ENCODE measurements around the gene MTUS2.

MTUS2 gene

GRCh38 chr13:28820099-28821051 is at the start of gene MTUS2:
Gene MTUS2 (plus strand): TSS chr13:28820339.
- DNase-seq (ENCODE audit: low spot score), result peak; percentile 7

- DNase-seq (ENCODE audit: low spot score), result no peak
Measured at GRCh38 chr13:28778308-28779215, 41.6 kb upstream of the MTUS2 start.

- DNase-seq (ENCODE audit: low spot score), result no peak
Measured at GRCh38 chr13:28792992-28793391, 27.1 kb upstream of the MTUS2 start.

DNA sequence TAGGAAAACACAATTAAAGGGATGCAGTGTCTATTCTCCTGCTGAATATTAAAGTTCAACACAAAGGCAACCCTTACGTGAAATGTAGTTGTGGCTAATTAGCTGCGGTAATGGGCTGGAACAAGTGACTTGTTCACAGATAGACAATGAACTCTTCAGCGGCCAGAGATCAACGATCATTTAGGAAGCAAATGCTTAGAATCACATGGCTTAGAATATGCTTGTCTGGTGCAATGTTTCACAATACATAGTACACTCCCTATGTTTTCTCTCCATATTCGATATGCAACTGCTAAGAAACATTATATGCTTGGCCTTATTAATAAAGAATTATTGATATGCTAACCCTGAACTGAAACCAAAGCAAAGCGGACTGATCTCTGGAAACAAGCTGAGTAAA is 25.7 kb upstream of the MTUS2 start:
- DNase-seq (ENCODE audit: low spot score), result no peak

DNA sequence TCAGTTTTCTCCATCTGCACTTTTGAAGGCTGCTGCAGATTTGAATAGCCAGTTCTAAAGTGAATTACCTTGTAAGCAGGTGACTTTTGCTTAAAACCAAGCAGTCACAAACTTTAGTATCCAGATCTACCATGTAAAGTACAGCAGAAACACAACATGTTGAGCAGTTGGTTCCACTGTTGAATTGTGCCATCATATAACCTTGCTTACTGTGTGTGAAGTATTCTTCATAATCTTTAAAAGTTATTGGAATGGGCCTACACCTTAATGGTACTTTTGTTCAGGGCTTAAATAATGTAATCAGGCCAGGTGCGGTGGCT is 23.2 kb upstream of the MTUS2 start:
- no peak for DNase-seq (ENCODE audit: low spot score)

- DNase-seq (ENCODE audit: low spot score), result no peak
Measured at GRCh38 chr13:28805193-28805819, 14.8 kb upstream of the MTUS2 start.

- DNase-seq (ENCODE audit: low spot score), result no peak
Measured at GRCh38 chr13:28817204-28817603, 2.9 kb upstream of the MTUS2 start.

DNA sequence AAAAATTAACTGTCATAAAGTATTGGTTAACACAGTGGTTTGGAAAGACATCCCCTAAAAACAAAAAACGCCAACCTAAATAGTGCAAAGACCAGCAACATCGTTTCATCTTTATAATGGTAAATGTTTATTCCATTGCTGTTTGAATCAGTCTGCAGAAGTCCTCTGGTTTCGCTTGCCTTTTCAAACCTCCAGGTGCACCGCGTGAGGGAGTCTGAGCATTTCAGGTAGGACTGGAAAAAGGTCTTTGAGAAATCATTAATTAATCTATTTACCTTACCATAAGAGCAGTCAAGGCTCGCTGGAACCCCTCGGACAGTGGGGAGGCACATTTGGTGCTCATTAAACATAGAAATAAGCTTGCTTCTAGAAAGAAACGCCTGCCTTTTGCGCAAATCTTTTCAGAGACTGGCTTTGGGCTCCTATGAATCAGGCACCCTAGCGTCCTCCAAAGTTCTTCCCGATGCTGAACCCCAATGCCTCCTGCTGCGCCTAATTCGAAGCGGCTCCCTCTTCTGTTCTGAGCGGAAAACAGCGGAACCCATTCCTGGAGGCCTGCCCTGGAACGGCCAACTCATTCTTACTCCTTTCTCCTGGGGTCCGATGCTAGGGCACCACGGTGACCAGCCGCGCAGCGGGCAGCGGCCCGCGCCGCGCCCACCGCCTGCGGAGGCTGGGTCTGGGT is 951 bp upstream of the MTUS2 start:
- no peak for DNase-seq (ENCODE audit: low spot score)

DNA sequence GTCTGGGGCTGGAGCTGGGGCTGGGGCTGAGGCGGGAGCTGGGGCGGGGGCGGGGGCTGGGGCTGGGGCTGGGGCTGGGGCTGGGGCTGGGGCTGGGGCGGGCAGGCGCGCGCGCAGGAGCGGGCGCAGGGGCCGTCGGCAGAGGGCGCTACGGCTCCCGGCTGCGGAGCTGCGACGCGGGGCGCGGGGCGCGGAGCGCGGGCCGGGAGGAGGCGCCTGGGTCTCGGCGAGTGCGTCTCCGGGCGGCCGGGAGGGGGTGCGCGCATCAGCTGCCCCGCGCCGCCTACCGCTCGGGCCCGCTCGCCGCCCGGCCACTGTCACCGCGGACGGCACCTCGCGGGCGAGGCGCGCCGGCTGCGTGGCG is 422 bp upstream of the MTUS2 start:
- DNase-seq (ENCODE audit: low spot score), result peak; percentile 71

DNA sequence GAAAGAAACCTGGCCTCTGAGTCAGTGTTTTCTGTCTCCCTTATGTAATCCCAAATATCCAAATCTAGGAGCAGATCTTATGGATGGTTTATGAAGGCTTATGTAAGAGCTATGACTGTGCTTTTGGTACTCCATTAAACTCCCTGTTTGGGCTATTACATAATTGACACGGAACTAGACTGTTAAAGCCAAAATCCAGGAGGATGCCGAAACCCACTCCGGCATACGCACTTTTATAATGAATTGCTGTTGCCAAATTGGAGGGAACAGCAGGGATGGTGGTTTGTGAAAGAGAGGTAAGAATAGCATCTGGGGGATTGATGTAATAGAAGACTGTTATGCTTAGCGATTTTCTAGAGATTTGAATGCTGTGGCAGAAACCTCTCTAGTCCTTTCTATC is 2.0 kb downstream of the MTUS2 start:
- no peak for DNase-seq (ENCODE audit: low spot score)

GRCh38 chr13:28822801-28823200 is 2.7 kb downstream of the MTUS2 start:
- no peak for DNase-seq (ENCODE audit: low spot score)

- no peak for DNase-seq (ENCODE audit: low spot score)
Measured at GRCh38 chr13:28825379-28825778, 5.2 kb downstream of the MTUS2 start.

DNA sequence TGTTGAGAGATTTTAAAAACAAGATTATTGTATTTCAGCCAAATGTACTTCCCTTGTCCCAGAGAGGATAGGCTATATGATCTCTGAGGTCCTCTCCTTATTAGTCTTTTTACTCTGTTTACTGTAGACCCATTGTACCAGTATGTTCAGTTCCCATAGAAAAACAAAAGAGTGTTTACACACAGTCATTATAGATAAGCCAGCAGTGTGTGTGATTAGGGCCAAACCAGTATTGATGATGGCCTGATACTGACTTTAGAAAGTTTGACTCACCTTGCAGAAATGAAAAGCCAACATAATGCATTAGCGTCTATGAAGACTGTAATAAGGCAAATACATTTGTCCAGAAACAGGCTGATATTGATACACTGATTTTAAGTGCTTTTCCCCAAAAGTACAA is 6.2 kb downstream of the MTUS2 start:
- no peak for DNase-seq (ENCODE audit: low spot score)

GRCh38 chr13:28830580-28830979 is 10.4 kb downstream of the MTUS2 start:
- no peak for DNase-seq (ENCODE audit: low spot score)

- no peak for DNase-seq (ENCODE audit: low spot score)
Measured at GRCh38 chr13:28831117-28831516, 11.0 kb downstream of the MTUS2 start.

DNA sequence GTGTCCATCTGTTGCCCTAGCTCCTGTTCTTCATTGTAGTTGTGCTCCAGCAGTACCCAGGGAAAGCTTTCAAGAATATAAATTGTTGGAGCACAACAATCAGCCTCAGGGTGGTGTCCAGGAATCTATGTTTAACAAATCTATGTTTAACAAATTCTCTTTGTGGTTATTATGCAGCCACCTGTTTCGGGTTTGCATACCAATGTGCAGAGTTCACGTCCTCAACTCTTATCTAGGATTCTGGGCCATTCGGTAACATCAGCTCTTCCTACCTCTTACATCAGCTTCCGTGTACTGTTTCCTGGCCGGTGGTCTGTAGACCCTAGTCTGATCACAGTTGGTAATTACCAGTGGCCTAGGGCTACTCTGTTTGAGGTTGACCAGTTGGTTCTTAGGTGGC is 17.0 kb downstream of the MTUS2 start:
- DNase-seq (ENCODE audit: low spot score), result no peak

- no peak for DNase-seq (ENCODE audit: low spot score)
Measured at GRCh38 chr13:28843639-28844038, 23.5 kb downstream of the MTUS2 start.

GRCh38 chr13:28849441-28849840 is 29.3 kb downstream of the MTUS2 start:
- no peak for DNase-seq (ENCODE audit: low spot score)

- DNase-seq (ENCODE audit: low spot score), result no peak
Measured at GRCh38 chr13:28850226-28850625, 30.1 kb downstream of the MTUS2 start.

GRCh38 chr13:28851422-28851821 is 31.3 kb downstream of the MTUS2 start:
- no peak for DNase-seq (ENCODE audit: low spot score)

DNA sequence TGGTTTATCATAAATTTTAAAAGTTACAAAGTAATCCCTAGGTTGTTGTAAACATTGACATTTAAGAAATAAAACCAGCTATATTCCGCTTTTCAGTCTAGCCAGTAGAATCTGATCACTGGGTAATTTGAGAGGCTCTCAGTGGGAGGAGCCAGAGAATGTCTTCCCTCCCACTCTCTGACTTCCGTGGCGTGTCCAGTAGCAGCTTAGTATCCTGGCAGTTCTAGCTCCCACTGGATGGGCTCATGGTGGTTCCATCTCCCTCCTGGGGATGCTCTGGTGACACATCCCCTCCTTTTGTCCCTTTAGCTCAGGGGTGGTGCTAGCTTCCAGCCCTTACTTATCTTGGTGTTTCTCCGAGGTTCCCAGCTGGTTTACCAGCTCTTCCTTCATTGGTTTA is 34.5 kb downstream of the MTUS2 start:
- no peak for DNase-seq (ENCODE audit: low spot score)

GRCh38 chr13:28856287-28856686 is 36.1 kb downstream of the MTUS2 start:
- DNase-seq (ENCODE audit: low spot score), result no peak
